Measurements from ENCODE around the gene XCR1. TPM values are rescaled to one million over a fixed set of nuclear protein-coding genes. Genes with fewer than 3 reads are reported as not detected.
"Not testable (repeated sequence)": the region's sequence is repeated elsewhere in the genome, so short reads cannot be mapped to it uniquely, and the experiment has no call there.

The XCR1 gene
- total RNA-seq, 1 donor from 2014 or later: not detected

DNA sequence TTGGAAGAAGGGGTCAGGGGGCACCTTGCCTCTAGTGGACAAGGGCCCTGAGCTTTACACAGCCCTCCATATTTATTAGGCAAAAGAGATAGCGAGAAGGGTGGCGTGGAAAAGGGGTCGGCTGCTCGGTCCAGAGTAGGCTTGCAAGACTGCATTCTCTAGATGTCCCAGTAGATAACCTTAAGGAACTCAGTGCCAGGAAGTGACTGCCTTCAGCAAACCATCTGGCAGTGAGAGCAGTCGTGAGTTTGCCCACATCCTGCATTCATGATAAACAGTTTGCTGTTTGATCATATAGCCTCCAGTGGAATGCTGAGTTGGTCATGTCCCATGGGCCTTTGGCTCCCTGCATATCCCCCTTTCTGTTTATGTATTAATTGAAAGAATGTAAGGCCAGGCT lies 18.9 kb upstream of the XCR1 start:
- not testable (repeated sequence) for FAIRE-seq; DNase-seq (ENCODE audit: low spot score in 2 of 2)

DNA sequence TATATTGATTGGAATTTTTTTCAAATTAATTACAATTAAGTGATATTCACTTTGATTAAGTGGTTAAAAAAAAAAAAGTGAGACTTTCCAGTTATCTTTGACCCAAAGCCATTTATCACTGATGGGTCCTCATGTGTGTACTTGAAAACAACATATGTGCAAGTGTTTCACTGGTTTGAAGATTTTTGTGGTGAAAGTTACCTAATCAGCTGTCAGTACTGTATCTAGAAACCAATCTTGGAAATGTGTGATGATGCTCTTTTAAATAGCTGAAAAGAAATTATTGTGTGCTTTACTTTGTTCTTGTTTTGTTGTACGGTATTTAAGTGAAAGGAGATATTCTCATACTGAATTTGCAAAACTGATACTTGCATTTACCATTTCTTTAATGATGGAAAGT lies 11.6 kb upstream of the XCR1 start:
- FAIRE-seq: no peak
- DNase-seq (ENCODE audit: low spot score in 2 of 2): no peak

DNA sequence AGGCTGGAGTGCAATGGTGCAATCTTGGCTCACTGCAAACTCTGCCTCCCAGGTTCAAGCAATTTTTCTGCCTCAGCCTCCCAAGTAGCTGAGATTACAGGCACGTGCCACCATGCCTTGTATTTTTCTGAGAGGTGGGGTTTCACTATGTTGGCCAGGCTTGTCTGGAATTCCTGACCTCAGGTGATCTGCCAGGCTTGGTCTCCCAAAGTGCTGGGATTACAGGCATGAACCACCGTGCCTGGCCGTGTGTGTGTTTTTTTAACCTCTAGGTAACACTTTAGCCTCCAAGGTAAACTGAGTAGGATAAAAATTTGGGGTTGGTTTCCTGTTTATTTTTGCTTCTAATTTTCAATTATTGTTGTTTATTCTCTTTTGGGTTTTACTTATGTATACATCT lies 10.8 kb upstream of the XCR1 start:
- not testable (repeated sequence) for DNase-seq (ENCODE audit: low spot score in 2 of 2)

DNA sequence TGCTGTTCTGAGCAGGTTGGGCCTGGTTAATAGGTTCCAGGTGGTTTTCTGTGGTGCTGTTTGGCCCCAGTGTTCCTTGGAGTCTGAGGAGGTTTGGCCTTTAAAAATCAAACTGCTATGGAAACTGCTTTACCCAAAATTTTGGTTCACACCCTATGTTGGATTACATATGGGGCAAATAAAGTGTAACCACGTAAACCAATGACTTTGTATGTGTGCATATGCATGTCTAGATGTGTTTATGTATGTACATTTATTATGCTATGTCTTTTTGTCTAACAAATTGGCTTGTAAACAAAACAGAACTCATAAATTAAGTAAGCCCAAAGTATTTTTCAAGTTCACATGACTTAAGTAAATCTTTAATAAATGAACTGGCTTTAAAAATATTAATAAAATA lies 8.9 kb upstream of the XCR1 start:
- no peak for FAIRE-seq
- DNase-seq (ENCODE audit: low spot score in 2 of 2): no peak

More for the DNA sequence above, 10.8 kb upstream of the XCR1 start:
- FAIRE-seq: not testable (repeated sequence)

DNA sequence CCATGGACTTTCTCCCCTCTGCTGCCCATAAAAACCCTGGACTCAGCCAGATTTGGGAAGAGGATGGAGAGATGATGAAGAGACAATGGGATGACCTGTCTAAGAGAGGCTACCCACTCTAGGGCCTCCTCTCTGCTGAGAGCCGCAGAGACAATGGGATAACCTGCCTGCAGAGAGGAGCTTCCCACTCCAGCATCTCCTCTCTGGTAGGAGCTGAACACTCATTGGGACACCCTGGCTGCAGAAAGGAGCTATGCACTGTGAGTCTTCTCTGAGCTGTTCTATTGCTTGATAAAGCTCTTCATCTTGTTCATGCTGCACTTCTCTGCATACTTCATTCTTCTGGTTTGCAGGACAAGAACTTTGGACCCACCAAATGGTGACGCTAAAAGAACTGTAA lies 4.5 kb upstream of the XCR1 start:
- no peak for FAIRE-seq
- no peak for DNase-seq (ENCODE audit: low spot score in 2 of 2)

DNA sequence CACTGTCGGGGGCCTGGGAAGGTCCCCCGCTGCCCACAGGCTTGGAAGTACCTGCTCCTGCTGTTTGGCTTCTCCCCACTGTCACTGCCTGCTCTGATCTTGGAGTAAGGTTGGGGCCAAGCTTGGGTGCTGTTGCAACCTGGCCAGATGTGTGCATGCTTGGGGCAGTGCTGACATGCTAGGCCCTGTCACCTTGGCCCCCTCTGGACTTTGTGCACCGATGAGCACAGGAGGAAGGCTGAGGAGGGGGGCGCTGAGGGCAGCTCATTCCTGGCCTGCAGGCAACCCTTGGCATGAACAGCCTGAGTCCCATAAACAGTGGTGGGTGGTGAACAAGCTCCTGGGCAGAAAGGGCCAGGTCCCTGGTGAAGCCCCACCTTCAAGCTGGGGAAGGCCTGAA lies 4.0 kb upstream of the XCR1 start:
- FAIRE-seq (no peak), DNase-seq (ENCODE audit: low spot score in 2 of 2) (no peak)

DNA sequence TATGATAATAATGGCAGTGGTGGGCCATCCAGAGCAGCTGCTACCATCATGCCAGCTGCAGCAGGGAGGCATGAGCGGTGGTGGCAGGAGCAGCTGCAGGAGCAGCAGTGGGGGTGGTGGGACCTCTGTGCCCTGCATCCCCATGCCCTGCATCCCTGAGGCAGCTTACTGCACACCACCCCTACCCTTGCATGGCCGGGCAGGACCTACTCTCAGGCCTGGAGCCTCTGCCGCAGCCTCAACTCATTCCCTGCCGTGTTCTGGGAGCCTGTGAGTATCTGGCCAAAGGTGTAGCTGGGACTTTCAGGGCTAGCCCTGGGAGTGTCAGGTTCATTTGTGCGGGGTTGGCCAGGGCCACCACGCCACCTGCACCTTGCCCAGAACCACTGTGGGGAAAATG lies 3.3 kb upstream of the XCR1 start:
- DNase-seq (ENCODE audit: low spot score in 2 of 2) (no peak), FAIRE-seq (no peak)

DNA sequence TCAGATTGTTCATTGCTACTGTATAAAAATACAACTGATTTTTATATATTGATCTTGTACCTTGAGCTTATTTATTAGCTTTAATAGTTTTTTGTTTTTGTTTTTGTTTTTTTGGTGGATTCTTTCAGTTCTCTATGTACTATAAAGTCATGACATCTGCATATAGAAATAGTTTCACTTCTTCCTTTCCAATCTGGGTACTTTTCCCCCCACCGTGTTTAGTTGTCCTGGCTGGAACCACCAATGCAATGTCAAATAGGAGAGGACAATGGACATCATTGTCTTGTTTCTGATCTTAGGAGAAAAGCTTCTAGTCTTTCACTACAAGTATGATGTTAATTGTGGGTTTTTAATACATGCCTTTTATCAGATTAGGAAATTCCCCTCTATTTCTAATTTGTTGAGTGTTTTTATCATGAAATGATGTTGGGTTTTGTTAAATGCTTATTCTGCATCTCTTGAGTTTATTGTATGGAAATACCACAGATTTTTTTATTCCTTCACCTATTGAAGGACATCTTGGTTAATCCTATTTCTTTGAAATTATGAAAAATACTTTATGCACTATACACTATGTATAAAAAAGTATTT lies 2.8 kb upstream of the XCR1 start:
- DNase-seq (ENCODE audit: low spot score in 2 of 2) (no peak), FAIRE-seq (no peak)

DNA sequence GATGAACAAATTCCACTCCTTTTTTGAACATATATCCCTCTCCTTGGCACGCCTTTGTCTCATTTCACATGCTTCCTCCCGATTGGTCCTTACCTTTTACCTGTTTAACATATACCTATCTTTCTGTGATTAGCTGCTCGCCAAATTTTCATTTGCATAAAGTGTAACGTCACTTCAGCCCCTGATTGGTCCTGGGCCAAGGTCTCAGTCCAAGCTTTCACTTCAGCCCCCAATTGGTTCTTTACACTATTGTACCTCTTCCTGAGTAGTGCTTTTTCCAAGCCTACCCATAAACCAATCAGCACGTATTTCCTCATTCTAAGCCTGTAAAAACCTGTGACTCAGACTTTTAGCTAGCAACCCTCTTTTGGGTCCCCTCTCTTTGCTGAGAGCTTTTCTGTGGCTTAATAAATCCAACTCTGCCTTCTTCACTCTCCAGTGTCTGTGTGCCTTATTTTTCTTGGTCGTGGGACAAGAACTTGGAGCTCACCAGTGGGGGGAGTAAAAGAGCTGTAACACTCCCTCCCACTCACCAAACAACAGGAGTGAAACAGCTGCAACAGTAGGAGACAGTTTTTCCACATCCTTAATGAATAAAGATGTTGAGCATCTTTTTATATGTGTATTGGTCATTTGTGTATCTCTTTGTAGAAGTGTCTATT lies 584 bp upstream of the XCR1 start:
- DNase-seq (ENCODE audit: low spot score in 2 of 2): no peak
- no peak for FAIRE-seq

DNA sequence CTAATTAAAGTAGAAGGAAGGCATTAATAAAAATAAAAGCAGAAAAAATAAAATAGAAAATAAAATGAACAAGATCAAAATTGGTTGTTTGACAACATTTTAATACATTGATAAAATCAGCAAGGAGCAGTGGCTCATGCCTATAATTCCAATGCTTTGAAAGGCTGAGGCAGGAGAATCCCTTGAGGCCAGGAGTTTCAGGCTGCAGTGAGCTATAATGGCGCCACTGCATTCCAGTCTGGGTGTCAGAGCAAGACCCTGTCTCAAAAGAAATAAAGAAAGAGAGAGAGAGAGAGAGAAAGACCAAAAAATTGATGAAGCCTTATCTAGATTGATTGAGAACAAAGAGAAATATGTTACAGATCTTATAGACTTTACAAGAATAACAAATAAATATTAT lies 2.1 kb downstream of the XCR1 start:
- no peak for FAIRE-seq
- no peak for DNase-seq (ENCODE audit: low spot score in 2 of 2)

DNA sequence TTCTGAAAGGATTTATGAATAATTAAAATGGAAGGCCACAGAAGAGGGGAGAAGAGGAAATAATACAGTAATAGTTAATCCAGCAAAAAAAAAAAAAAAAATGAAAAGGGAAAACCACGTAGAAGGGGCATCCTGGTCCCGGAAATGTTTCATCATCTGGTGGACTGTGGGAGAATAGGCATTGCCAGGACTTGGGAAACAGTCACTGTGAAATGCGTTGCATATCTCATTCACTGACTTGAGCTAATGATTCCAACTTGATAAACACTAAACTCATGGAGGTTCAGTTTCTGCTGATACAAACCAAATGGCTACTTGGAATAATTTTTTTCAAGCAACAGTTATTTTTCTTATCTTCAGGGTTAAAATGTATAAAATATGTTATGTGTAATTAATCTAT lies 3.2 kb downstream of the XCR1 start:
- DNase-seq (ENCODE audit: low spot score in 2 of 2): no peak
- FAIRE-seq: no peak

DNA sequence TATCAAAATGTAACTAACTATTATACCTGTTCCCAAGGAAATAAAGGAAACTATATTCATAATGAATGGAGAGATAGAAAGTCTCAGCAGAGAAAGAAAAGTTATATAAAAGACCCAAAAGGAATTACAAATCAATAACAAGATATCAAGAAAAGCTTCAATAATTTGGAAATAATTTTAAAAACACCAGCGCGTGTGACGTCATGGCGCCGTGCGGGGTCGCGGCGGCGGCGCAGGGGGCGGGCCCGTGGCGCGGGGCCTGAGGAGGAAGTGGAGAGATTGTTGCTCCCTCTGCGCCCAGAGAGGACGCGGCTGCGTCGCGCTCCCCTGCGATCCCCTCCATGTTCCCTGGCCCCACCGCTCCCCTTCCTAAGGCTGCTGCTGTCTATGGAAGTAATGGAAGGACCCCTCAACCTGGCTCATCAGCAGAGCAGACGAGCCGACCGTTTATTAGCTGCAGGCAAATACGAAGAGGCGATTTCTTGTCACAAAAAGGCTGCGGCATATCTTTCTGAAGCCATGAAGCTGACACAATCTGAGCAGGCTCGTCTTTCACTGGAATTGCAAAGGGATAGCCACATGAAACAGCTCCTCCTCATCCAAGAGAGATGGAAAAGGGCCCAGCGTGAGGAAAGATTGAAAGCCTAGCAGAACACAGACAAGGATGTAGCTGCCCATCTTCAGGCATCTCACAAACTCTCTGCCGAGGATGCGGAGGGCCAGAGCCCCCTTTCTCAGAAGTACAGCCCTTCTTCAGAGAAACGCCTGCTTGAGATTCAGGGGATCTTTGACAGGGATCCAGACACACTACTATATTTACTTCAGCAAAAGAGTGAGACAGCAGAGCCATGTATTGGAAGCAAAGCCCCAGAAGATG lies 4.1 kb downstream of the XCR1 start:
- no peak for DNase-seq (ENCODE audit: low spot score in 2 of 2)
- no peak for FAIRE-seq

DNA sequence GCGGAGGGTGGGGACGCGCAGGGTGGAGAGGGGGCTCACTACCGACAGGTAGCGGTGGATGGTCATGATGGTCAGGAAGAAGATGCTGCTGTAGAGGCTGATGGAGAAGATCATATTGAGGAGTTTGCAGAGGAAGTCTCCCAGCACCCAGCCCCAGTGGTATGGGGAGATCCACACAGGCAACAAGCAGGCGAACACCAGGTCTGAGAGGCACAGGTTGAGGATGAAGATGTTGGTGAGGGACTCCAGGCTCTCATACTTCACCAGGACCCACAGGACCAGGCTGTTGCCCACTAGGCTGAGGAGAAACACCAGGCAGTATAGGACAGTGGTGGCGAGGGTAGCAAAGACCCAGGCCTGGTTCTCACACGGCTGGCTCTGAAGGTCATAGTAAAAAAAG lies 5.8 kb downstream of the XCR1 start:
- no peak for FAIRE-seq

DNA sequence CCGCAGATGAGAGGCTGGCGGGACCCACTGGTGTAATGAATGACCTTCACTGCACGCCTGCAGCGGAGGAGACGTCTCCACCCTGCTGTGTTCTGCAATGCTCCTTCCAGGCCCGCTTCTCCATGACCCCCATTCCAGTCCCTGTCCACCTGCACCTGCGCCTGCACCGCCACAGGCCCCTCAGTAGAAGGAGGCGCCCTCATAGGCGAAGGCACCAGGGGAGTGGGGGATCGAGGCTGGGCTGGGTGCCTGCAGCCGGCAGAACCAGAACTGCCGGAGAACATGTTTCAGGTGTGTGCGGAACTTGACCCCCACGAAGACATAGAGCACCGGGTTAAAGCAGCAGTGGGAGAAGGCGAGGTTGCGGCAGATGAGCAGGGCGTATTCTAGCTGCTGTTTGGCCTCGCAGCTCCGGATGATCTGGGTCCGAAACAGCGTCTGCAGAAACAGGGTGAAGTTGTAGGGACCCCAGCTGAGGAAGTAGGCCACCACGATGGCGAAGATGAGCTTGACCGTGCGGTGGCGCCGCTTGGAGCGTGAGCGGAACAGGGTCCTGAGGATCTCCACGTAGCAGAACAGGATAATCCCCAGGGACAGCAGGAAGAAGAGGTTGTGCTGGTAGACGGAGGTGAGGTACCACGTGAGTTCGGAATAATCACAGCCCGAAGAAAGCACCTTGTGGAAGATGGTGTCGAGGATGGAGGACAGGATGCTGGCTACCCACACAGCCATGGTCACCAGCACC lies 6.3 kb downstream of the XCR1 start:
- DNase-seq (ENCODE audit: low spot score in 2 of 2) (no peak), FAIRE-seq (no peak)

More for the DNA sequence above, 5.8 kb downstream of the XCR1 start:
- no peak for DNase-seq (ENCODE audit: low spot score in 2 of 2)

DNA sequence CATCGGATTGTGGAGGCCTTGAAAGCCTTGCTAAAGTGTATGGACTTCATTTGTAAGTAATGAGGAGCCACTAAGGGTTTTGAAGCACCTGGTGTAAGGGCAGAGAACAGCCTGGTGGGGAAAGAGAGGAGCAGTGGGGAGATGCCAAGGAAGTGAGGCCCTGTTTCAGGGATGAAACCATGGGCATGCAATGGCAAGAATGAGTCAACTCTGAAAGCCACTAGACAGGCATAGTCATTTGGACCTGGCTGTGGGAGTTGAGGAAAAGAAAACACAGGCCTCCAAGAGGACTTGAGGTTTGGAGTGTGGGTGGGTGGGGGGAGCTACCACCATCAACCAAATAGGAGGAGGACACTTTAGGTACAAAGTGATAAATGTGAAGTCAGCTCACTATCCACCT lies 7.6 kb downstream of the XCR1 start:
- FAIRE-seq (no peak), DNase-seq (ENCODE audit: low spot score in 2 of 2) (no peak)

DNA sequence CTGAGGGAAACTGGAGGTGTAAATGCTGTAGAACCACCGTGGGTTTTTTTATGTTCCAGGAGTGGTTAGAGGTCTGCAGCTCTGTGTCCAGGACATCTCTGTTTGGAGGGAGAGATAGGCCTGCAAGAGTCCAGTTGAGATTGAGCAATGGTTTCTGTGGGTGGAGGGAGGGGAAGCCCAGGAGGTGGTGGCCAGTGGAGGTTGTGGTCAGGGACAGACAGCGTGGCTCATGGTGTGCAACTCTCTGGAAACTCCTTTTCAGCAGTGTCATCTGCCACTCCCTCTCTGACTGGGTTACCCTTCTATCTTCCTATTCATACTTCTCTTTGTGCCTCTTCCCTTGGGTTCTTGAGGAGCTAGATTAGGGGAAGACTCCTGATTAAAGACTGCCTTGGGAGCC lies 9.6 kb downstream of the XCR1 start:
- no peak for FAIRE-seq
- DNase-seq (ENCODE audit: low spot score in 2 of 2): no peak

DNA sequence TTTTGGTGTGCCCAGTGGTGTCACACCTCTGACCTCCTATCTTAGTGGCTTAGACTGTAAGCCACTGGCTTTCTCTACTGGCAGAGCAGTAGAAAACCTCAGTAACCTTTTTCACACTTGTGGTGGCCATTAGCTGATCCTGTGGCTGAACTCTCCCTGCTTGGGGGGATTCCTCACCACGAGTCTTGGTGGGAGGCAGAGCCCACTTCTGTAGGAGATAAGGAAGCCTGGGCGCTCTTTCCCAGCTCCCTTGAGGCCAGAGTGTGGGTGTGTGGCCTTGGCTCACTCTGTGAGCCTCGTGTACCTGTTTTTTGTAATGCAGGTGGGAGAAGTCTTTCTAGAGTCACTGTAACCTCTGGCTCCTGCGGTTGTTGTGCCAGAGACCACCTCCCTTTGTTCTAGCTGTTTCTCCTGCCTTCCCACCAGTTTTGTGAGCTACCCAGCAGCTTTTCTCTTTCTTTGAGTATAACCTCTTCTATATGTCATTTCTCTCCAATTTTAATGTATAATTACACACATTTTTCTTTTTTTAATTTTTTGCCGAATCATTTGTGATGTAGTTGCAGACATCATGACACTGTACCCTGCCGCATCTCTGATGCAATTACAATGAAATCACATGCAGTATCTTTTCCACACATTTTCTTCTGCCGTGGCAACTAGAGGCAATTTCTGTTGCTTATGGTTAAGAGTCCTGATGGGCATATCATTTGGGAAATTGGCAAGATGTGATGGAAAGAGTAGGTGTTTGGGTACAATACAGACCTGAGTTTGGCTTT lies 13.8 kb downstream of the XCR1 start:
- FAIRE-seq: no peak
- DNase-seq (ENCODE audit: low spot score in 2 of 2): no peak

DNA sequence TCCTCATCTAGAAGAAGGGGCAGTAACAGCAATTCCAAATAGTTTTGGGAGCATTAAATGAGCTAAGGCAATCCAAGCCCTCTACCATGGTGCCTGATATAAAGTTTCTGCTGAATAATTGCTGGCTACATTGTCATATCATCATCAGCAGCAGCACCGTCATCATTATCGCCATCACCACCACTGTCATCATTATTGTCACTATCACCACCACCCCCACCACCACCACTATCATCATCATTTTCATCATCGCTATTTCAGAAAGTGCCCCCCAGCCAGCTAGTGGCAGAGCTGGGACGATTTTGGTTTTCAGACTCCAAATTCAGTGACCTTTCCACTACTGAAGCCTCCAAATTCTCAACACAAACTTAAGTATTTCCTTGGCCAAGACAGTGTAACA lies 15.0 kb downstream of the XCR1 start:
- DNase-seq (ENCODE audit: low spot score in 2 of 2): no peak
- no peak for FAIRE-seq

DNA sequence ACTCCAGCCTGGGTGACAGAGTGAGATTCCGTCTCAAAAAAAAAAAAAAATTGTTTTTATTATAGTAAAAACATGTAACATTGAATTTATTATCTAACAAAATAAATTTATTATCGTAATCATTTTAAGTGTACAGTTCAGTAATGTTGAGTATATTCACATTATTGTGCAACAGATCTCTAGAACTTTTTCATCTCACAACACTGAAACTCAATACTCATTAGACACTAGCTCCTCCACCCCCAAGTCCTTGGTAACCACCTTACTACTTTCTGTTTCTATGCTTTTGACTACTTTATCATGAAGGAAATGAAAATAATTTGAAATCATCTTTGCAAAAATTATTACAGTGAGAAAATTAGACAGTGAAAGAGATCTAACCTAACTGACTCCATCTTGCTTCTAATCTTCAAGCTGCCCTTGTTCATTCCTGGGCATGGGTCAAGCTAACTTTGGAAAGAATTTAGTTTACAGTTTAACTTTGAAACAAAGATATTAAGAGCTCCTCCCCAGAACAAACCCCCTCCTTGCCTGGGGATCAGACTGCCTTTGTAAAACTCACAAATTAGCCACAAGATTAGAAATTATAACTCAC lies 16.7 kb downstream of the XCR1 start:
- FAIRE-seq: no peak
- DNase-seq (ENCODE audit: low spot score in 2 of 2): no peak

DNA sequence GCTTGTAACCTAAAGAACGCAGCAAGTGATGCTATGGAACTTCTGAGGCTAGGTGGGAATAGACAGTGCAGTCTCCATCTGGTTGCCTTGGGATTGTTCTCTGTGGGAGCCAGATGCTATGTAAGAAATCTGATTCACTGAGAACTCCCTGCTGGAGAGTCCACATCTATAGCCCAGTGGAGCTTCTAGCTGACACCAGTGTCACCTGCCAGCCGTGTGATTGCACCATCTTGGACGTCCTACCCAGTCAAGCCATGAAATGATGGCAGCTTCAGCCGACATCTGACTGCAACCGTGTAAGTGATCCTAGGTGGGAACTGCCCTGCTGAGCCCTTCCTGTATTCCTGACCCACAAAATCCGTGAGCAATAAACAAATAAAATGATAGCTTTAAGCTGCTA lies 19.2 kb downstream of the XCR1 start:
- DNase-seq (ENCODE audit: low spot score in 2 of 2) (no peak), FAIRE-seq (no peak)
